Amniotic epithelial cell (primary cell): ENCODE measurements around the gene GAS2L3.
"Not testable (repeated sequence)": the region's sequence is repeated elsewhere in the genome, so short reads cannot be mapped to it uniquely, and the experiment has no call there.

Experiments used
- DNase-seq: peaks from one replicate; pipeline ENCODE4 v3.0.0-alpha.2; 2010; ENCODE audit warnings: low read depth

Gene GAS2L3

DNA sequence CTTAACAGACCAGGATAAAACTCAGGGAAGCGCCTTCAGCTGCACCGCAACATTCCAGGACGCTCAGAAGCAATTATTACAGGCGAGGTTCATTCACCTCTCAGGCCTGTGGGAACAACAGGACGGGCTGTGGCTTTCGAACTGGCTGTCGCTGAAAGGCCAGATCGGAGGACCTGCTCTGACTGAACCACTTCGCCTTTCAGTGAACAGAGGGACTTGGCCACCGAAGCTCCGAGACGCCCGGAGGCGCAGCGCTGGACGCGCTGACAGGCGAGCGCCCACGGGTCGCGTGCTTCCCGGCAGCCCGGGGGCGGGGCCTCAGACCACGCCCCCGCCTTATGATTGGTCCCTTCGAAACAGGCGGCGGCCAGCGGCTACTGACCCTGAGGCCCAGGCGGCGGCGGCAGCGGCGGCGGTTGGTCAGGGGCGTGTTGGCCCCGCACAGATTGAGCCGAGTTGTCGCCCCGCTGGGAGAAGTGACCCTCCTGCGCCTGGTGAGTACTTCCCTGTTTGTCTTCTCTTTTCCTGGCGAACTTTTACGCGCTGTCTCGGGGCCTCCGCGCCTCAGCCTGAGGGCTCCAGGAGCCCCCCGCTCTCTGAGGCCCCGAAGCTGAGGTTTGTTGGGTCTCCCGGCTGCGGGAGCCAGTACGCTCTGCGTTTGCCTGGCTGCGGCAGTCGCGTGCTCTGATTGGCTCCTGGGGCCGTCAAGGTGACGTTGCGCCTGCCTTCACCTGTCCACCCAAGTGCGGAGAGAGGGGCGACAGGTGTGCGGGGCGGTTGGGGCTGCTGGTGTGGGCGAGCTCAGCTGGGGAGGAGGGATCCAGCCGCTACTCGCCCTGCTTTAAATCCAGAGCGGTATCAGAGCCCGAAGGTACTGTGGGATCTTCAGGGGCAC, at the start of gene GAS2L3:
Gene GAS2L3 (plus strand): TSS at position 393 of the 895 bp plus-strand sequence. CDS start 21,221 bp downstream, outside the sequence.
- peak; percentile 67 for DNase-seq

DNA sequence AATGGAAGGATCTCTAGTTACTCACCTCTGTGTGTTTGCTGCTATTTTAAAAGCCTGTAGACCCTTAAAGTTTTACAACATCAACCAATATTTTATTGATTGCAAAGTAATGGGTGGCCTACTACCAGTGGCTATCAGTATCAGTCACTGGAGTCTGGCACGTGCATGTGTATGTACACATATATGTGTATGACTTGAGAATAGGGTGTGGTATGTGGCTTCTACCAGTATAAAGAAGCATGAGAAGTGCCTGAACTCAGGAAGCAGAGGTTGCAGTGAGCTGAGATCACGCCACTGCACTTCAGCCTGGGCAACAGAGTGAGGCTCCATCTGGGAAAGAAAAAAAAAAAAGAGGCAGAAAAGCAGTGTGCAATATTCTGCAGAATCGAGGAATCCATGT, 45.5 kb upstream of the GAS2L3 start:
- DNase-seq = no peak

- DNase-seq = no peak
Measured at GRCh38 chr12:100528471-100529127, 44.9 kb upstream of the GAS2L3 start.

- no peak for DNase-seq
Measured at GRCh38 chr12:100529756-100530350, 43.6 kb upstream of the GAS2L3 start.

- no peak for DNase-seq
Measured at GRCh38 chr12:100533376-100533775, 40.1 kb upstream of the GAS2L3 start.

- DNase-seq = no peak
Measured at GRCh38 chr12:100534625-100535227, 38.8 kb upstream of the GAS2L3 start.

- DNase-seq = peak; percentile 15
Measured at GRCh38 chr12:100539202-100539601, 34.3 kb upstream of the GAS2L3 start.

DNA sequence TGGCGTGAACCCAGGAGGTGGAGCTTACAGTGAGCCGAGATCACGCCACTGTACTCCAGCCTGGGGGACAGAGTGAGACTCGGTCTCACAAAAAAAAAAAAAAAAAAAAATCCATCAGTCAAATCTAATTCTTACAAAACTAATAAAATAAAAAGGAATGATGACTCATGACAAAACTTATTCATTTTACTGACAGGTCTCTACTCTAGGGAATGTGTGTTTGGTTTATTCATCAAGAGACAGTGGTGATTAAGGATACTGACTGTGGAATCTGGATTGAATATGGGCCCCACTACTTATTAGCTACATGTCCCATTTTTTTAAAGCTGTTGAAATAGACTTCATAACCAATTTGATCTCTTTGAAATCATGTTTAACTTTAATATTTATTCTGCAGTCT, 29.3 kb upstream of the GAS2L3 start:
- DNase-seq = no peak

DNA sequence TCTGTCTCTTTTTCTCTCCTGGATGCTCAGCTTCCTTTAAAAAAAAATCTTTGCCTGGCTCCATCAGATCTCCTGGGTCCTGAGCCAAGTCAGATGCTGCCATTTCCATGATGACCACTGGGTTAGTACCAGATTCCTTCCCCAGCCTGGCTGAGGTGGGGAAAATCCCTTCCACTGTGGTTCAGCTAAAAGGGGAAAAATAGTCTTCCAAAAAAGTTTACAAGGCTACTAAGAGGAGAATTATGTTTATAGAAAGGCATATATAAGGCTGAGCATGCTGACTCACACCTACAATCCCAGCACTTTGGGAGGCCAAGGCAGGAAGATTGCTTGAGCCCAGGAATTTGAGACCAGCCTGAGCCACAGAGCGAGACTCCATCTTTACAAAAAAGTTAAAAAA, 28.4 kb upstream of the GAS2L3 start:
- DNase-seq = no peak

DNA sequence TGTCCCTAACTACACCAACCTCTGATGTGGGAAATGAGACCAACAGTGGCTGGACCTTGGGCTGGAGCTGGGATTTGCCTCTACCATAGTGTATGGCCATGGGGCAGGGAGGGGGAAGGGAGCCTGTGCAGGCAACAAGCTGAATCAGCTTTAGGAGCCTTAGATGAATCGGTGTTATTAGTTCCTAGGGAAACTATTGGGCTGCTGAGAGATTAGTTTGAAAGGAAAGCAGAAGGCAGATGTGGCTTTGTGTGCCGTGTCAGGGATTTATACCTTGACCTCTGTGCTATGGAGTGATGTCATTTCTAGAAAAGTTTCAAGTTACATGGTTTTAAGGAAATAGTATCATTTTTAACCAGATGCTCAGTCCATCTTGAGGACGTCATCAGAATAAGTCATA, 19.5 kb upstream of the GAS2L3 start:
- DNase-seq = peak; percentile 41

- peak; percentile 83 for DNase-seq
Measured at GRCh38 chr12:100554608-100555077, 18.8 kb upstream of the GAS2L3 start.

- peak; percentile 21 for DNase-seq
Measured at GRCh38 chr12:100555722-100556121, 17.8 kb upstream of the GAS2L3 start.

GRCh38 chr12:100557357-100557756, 16.1 kb upstream of the GAS2L3 start:
- DNase-seq = no peak

DNA sequence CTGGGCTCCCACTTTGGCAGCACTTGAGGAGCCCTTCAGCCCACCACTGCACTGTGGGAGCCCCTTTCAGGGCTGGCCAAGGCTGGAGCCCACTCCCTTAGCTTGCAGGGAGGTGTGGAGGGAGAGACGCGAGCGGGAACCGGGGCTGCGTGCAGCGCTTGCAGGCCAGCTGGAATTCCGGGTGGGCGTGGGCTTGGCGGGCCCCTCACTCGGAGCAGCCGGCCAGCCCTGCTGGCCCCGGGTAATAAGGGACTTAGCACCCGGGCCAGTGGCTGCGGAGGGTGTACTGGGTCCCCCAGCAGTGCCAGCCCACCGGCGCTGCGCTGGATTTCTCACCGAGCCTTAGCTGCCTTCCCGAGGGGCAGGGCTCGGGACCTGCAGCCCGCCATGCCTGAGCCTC, 14.2 kb upstream of the GAS2L3 start:
- not testable (repeated sequence) for DNase-seq

DNA sequence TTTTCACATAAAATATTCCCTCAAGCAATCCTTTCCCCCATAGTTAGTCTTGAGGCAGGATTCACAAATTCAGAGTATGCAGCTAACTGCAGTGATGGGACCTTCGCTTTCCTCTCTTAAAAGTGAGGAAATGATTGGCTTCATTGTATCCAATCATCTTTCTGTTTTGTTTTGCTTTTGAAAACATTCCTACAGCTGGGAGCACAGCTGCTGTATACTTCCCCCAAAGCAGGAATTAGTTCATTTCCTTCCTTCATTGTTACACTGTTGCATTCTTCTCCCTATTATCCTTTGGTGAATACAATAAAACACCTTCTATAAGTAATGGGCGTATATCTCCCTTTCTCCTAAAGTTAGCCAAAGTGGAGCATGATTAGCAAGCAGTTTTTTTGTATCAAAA, 9.4 kb upstream of the GAS2L3 start:
- DNase-seq = no peak

GRCh38 chr12:100564905-100565467, 8.5 kb upstream of the GAS2L3 start:
- no peak for DNase-seq

DNA sequence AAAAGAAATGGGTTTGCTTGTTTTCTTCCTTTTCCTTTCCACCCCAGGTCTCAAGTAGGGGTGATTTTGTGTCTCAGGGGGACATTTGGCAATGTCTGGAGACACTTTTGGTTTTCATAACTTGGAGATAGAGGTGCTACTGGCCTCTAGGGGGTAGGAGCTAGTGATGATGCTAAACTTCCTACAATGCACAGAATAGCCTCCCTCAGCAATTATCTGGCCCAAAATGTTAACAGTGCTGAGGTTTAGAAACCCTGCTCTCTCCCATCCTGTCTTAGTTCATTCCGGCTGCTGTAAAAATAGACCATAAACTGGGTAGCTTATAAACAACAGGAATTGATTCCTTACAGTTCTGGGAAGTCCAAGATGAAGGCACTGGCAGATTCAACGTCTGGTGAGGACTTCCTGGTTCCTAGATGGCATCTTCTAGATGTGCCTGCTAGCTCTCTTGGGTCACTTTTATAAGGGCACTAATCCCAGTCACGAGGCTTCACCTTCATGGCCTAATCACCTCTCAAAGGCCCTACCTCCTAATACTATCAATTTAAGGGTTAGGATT, 7.4 kb upstream of the GAS2L3 start:
- no peak for DNase-seq

DNA sequence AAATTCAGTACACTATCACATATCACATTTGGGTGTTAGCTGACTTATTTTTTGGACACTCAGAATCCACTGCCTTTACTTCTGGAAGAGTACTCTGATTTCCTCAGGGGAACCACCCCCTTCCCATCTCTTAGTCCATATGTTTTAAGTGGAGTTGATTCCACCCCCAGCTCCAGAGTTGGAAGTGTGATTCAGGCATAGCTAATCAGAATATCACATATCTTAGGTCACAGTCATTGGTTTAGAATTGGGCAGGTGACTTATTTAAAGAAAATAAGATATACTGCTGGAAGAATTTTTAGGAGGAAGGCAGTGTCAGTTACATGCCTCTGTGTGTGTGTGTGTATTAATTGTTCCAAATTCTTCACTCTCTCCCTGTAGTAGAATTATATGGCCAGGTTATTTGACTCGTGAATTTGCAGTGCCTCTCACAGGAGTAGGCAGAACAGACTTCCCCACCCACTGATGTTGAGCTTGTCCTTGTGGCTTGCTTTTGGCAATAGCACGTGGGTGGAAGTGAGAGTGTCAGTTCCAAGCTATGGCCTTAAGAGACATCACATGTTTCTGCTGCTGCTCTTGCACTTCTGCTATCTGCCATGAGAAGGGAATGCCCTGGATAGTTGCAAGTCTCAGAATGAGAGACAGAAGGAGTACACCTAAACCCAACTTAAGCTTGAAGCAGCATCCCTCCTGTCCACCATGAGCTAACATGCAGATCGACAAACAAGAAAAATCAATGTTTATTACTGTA, 6.4 kb upstream of the GAS2L3 start:
- no peak for DNase-seq

GRCh38 chr12:100567945-100568344, 5.5 kb upstream of the GAS2L3 start:
- DNase-seq = no peak

GRCh38 chr12:100572184-100572583, 1.3 kb upstream of the GAS2L3 start:
- no peak for DNase-seq
